Tibial nerve (tissue), 4 donors: ENCODE data around the gene LLPH.

Experiments used
- CTCF ChIP-seq, 5 experiments: fragments of 200-600 bp in 3 of 5; fragments of 450-650 bp in 2 of 5; sonication (generic) in 3 of 5; IDR thresholded peaks; one replicate each; pipeline ENCODE4 v1.5.1; 2016 to 2019; ENCODE audit warnings: antibody characterized with exemption in 5 of 5, mild to moderate bottlenecking in 3 of 5, moderate library complexity in 2 of 5
- EP300 ChIP-seq, 2 donors: sonication (generic); formaldehyde crosslinking; IDR thresholded peaks; one replicate each; pipeline ENCODE4 v1.6.1; 2017; ENCODE audit warnings: antibody characterized with exemption in 2 of 2, mild to moderate bottlenecking in 1 of 2
- POLR2A ChIP-seq, 2 donors: fragments of 450-650 bp; IDR thresholded peaks; one replicate each; pipeline ENCODE4 v1.6.1; 2017; ENCODE audit warnings: antibody characterized with exemption in 2 of 2, mild to moderate bottlenecking in 2 of 2, moderate library complexity in 2 of 2

- TF ChIP-seq CTCF (IDR thresholded peaks at IDR 0.05) (no peak), POLR2A (IDR thresholded peaks at IDR 0.05) (no peak), EP300 (IDR thresholded peaks at IDR 0.05) (no peak)
Observed at GRCh38 chr12:66176105-66176900, 45.8 kb upstream of the LLPH start.
